ENCODE data around the gene ITPKC. TPM values are rescaled to one million over a fixed set of nuclear protein-coding genes. Genes with fewer than 3 reads are reported as not detected.

ITPKC gene
- total RNA-seq, 1 experiment from 2014 or later, result 25.3 TPM

- peaks cover 68% of the 10 kb centered on the region for H3K36me3 Mint-ChIP-seq (ENCODE audit: insufficient read depth, unreplicated experiment)
- no peak overlapping the region for H3K27ac Mint-ChIP-seq (ENCODE audit: unreplicated experiment)
- H3K4me1 Mint-ChIP-seq (ENCODE audit: low read depth, unreplicated experiment), result no peaks in the 10 kb centered on the region
- CTCF ChIA-PET, result interaction anchor here (0.6 kb wide), 1 partner anchor 127 kb away, joined by 3 read pairs; no protein-coding TSS in a partner anchor
- H3K9me3 Mint-ChIP-seq (ENCODE audit: low read depth, unreplicated experiment), result no peaks in the 10 kb centered on the region
- H3K27me3 Mint-ChIP-seq (ENCODE audit: unreplicated experiment), result no peaks in the 10 kb centered on the region
- no peak for DNase-seq
- no peak for TF ChIP-seq CTCF (IDR thresholded peaks at IDR 0.05; ENCODE audit: unreplicated experiment)
- H3K4me3 Mint-ChIP-seq (ENCODE audit: low read depth, unreplicated experiment), result no peak overlapping the region
- intact Hi-C loops (cut with micrococcal nuclease; ENCODE audit: unreplicated experiment), result no loop called here
- BruUV-seq (replicated peaks), result no TSS peak
Measured at GRCh38 chr19:40704491-40705361, 12.2 kb upstream of the ITPKC start.

DNA sequence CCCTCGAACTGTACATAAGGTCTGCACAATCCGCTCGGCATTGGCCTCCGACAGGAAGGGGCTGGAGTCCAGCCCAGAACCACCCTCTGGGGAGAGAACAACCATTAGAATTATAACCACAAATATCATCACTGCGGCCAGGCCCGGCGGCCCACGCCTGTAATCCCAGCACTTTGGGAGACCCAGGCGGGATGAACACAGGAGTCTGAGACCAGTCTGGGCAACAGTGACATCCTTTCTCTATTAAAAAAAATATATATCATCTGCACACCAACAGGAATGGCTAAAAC is 11.6 kb upstream of the ITPKC start:
- Mint-ChIP-seq H3K27me3 (ENCODE audit: unreplicated experiment) (no peaks in the 10 kb centered on the region), H3K36me3 (ENCODE audit: insufficient read depth, unreplicated experiment) (peaks cover 74% of the 10 kb centered on the region), H3K4me3 (ENCODE audit: low read depth, unreplicated experiment) (no peak overlapping the region), H3K27ac (ENCODE audit: unreplicated experiment) (no peak overlapping the region), H3K9me3 (ENCODE audit: low read depth, unreplicated experiment) (no peaks in the 10 kb centered on the region), H3K4me1 (ENCODE audit: low read depth, unreplicated experiment) (no peaks in the 10 kb centered on the region)
- CTCF ChIA-PET, result no interaction called here
- TF ChIP-seq CTCF (IDR thresholded peaks at IDR 0.05; ENCODE audit: unreplicated experiment), result no peak
- BruUV-seq (replicated peaks), result no TSS peak
- intact Hi-C loops (cut with micrococcal nuclease; ENCODE audit: unreplicated experiment), result no loop called here
- DNase-seq, result no peak

- no TSS peak for BruUV-seq (replicated peaks)
- H3K36me3 Mint-ChIP-seq (ENCODE audit: insufficient read depth, unreplicated experiment), result peaks cover 74% of the 10 kb centered on the region
- DNase-seq, result no peak
- H3K27me3 Mint-ChIP-seq (ENCODE audit: unreplicated experiment), result no peaks in the 10 kb centered on the region
- intact Hi-C loops (cut with micrococcal nuclease; ENCODE audit: unreplicated experiment), result no loop called here
- H3K9me3 Mint-ChIP-seq (ENCODE audit: low read depth, unreplicated experiment), result no peaks in the 10 kb centered on the region
- CTCF ChIA-PET, result interaction anchor here (0.9 kb wide), 1 partner anchor 44 kb away, joined by 6 read pairs; no protein-coding TSS in a partner anchor
- no peak overlapping the region for H3K27ac Mint-ChIP-seq (ENCODE audit: unreplicated experiment)
- TF ChIP-seq CTCF (IDR thresholded peaks at IDR 0.05; ENCODE audit: unreplicated experiment), result no peak
- H3K4me3 Mint-ChIP-seq (ENCODE audit: low read depth, unreplicated experiment), result no peak overlapping the region
- H3K4me1 Mint-ChIP-seq (ENCODE audit: low read depth, unreplicated experiment), result no peaks in the 10 kb centered on the region
Measured at GRCh38 chr19:40705950-40706619, 10.8 kb upstream of the ITPKC start.

DNA sequence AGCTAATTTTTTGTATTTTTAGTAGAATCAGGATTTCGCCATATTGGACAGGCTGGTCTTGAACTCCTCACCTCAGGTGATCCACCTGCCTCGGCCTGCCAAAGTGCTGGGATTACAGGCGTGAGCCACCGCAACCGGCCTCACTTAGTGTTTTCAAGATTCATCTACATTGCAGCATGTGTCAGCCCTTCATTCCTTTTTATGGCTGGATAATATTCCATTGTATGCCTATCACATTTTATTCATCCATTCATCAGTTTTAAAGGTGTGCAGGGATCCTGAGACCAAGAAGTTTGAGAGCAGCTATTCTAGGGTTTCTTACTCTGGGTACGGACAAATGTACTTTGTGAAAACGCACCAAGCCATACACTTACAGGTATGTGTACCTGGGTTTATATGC is 9.3 kb upstream of the ITPKC start:
- no TSS peak for BruUV-seq (replicated peaks)
- no peak for DNase-seq
- H3K4me3 Mint-ChIP-seq (ENCODE audit: low read depth, unreplicated experiment), result no peak overlapping the region
- no peak overlapping the region for H3K27ac Mint-ChIP-seq (ENCODE audit: unreplicated experiment)
- no peaks in the 10 kb centered on the region for H3K27me3 Mint-ChIP-seq (ENCODE audit: unreplicated experiment)
- no peaks in the 10 kb centered on the region for H3K4me1 Mint-ChIP-seq (ENCODE audit: low read depth, unreplicated experiment)
- TF ChIP-seq CTCF (IDR thresholded peaks at IDR 0.05; ENCODE audit: unreplicated experiment), result no peak
- intact Hi-C loops (cut with micrococcal nuclease; ENCODE audit: unreplicated experiment), result no loop called here
- H3K36me3 Mint-ChIP-seq (ENCODE audit: insufficient read depth, unreplicated experiment), result peaks cover 74% of the 10 kb centered on the region
- CTCF ChIA-PET, result no interaction called here
- no peaks in the 10 kb centered on the region for H3K9me3 Mint-ChIP-seq (ENCODE audit: low read depth, unreplicated experiment)
